Inferior parietal cortex (tissue), 1 donor: ENCODE measurements around the gene NANOGP8.
"Not testable (repeated sequence)": the region's sequence is repeated elsewhere in the genome, so short reads cannot be mapped to it uniquely, and the experiment has no call there.

Experiments used
- DNase-seq: peaks from one replicate; pipeline ENCODE4 v3.0.0-alpha.2; 2016; ENCODE audit errors: extremely low spot score

NANOGP8 gene

DNA sequence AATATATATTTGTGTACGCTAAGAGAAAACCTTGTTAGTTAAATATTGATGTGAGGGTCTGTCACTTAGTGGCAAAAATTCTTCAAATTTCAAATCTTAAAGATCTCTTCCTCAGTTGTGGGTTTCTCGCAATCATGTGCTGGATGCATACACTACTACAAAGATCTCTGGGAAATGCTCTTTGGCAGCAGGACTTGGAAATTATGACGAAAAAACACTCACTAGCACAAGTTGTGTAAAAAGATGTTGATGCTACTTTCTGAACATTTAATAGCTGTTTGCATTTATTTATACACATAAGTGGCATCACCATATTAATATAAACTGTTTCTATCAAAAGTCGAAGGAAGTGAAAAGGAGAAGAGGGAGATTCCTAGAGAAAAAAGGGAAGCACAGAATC lies 10.8 kb upstream of the NANOGP8 start:
- no peak for DNase-seq

GRCh38 chr15:35092846-35093245 lies 7.8 kb upstream of the NANOGP8 start:
- no peak for DNase-seq

GRCh38 chr15:35092311-35092710 lies 7.2 kb upstream of the NANOGP8 start:
- no peak for DNase-seq

DNA sequence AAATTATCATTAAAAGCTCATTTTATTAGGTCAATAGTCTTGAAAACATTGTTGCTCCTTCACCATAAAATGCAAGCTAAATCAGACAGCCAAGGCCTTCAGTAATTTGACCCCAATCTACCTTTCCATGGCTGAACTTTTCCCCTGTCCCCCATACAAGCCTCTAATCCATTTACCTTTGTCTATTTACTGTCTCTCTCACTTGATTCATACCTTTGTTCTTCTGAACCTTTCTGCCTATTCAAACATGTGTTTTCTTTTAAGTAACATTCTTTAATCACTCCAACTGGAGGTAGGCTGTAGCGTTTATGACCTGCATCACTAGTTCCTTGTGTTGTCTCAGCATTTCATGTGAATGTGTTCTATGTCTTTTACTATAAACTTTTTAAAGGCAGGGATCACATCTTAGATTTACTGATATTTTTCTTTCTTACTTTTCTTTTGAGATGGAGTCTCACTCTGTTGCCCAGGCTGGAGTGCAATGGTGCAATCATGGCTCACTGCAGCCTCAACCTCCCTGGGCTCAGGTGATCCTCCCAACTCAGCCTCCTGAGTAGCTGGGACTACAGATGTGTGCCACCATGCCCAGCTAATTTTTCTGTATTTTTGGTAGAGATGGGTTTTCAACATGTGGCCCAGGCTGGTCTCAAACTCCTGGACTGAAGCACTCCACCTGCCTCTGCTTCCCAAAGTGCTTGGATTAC lies 5.2 kb upstream of the NANOGP8 start:
- DNase-seq: no peak

DNA sequence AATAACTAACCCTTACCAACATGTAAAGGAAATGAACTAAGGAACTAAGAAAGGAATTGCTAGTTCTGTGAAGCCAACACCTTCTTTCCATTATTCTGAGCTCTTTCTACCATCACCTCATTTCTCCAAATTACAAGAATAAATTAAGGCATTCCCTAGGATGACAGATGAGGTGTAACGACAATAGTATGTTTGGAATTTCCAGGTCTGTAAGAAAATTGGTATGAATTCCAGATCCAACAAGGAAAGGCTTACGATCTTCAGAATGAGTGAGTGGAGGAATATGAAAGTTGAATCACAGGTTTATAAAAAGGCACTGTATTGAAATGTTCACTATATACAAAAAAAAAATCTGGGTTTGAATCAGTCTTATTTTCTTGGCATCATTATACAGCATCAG lies 4.5 kb upstream of the NANOGP8 start:
- DNase-seq: no peak

GRCh38 chr15:35088329-35088728 lies 3.2 kb upstream of the NANOGP8 start:
- DNase-seq: no peak

DNA sequence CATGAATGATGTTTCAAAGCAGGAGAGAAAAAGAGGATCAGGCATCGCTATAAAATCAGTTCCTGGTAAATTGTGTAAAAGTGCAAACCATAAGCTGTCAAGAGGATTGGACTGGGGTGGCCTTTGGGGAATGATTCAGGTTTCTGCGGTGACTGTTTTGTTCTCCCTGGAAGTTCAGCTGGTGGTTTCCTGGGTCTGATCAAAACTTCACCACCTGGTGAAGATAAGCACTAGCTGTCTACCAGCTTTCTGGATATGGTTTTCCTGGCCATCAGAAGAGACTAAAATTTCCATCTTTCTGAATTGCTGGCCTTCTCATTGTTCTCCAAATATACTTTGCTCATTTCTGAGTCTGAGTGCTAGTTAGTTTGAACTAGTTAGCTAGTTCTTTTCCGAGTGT lies 2.7 kb upstream of the NANOGP8 start:
- no peak for DNase-seq

GRCh38 chr15:35082371-35083348 lies 2.4 kb downstream of the NANOGP8 start:
- DNase-seq: not testable (repeated sequence)

DNA sequence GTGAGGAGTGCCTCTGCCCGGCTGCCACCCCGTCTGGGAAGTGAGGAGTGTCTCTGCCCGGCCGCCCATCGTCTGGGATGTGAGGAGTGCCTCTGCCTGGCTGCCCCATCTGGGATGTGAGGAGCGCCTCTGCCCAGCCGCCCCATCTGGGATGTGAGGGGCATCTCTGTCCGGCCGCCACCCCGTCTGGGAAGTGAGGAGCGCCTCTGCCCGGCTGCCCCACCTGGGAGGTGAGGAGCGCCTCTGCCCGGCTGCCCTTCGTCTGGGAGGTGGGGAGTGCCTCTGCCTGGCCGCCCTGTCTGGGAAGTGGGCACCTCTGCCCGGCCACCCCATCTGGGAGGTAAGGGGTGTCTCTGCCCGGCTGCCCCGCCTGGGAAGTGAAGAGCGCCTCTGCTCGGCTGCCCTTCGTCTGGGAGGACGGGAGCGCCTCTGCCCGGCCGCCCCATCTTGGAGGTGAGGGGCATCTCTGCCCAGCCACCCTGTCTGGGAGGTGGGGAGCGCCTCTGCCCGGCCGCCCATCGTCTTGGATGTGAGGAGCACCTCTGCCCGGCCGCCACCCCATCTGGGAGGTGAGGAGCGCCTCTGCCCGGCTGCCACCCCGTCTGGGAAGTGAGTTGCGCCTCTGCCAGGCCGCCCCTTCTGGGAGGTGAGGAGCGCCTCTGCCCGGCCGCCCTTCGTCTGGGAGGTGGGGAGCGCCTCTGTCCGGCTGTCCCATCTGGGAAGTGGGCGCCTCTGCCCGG lies 3.3 kb downstream of the NANOGP8 start:
- not testable (repeated sequence) for DNase-seq

DNA sequence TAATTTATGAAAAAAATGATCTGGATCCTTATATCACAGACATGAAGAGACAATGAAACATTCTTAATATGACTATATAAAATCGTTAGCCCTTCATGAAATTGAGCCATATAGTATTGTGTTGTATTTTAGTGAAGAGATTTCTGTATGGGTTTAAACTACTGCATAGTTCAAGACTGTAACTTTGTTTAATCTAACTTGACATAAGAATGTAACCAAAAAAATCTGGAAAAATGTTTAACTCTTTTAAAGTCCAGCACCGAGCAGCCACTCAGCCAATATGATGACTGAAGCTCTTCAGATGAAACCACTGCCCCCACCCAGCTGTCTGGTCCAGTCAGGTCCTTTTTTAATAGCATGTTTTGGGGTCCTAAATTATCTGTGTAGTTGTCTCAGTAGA lies 4.9 kb downstream of the NANOGP8 start:
- no peak for DNase-seq

- peak; percentile 75 for DNase-seq
These were observed 6.7 kb downstream of the NANOGP8 start for GRCh38 chr15:35078221-35078915.

GRCh38 chr15:35071106-35071505 lies 14.0 kb downstream of the NANOGP8 start:
- DNase-seq: no peak

GRCh38 chr15:35068846-35069475 lies 16.1 kb downstream of the NANOGP8 start:
- no peak for DNase-seq

DNA sequence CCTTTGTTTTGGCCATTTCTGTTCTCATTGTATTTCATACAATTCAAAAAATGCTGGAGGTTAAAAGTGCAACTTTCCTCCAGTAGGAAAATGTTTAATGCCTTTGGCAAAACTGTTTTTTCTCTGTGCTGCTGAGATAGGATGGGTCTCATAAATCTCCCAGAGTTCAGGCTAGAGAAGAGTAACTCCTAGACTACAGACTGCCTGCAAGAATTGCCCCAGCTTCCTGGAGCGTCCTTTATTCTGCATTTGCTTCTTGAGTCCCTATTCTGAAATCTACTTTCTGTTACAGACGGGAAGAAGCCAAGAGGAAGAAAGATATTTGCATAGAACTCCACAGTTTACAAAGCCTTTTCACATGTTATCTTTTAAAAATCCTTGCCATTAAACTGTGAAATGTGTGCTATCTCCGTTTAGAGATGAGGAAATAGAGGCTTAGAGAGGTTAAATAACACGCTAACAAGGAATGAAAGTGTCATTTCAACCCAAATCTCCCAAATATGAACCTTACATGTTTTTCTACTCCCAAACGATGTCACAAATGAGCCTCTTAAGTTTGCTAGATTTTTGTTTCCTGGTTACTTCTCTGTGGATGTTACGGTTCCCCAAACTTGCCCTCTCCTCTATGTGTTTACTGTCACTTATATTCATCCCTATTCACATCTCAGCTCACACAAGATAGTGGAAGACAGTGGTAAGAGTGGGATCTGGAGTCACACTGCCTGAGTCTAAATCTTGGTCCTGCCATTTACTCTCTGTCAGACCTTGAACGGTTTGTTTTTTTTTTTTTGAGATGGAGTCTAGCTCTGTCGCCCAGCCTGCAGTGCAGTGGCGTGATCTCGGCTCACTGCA lies 17.4 kb downstream of the NANOGP8 start:
- no peak for DNase-seq

- DNase-seq: no peak
These were observed 19.0 kb downstream of the NANOGP8 start for GRCh38 chr15:35066094-35066493.

DNA sequence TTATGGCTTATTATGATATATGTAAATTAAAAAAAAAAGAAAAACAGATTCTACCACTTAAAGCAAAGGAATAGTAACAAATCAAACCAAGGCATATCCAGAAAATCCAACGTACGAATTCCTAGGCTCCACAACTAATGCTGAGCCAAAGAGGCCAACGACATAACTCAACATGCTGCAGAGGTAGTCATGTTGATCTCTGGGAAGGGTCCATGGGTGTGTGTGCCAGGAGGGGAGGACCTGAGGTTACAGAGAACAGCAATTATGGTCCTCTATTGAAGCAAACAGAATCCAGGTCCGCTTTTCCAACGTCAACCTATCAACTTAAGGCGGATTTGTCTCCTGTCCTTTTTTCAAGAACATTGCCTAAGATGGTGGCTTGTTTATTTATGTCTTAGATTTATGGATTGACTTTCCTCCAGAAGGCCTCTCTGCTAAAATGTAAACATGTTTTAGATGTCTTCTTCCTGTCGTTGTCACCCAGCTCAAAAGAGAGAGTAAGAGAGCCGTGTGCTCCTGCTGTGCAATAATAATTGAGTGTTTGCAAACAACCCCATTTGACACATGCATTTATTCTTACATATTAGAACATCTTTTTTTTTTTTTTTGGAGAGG lies 20.4 kb downstream of the NANOGP8 start:
- no peak for DNase-seq

GRCh38 chr15:35062738-35063099 lies 22.4 kb downstream of the NANOGP8 start:
- no peak for DNase-seq

DNA sequence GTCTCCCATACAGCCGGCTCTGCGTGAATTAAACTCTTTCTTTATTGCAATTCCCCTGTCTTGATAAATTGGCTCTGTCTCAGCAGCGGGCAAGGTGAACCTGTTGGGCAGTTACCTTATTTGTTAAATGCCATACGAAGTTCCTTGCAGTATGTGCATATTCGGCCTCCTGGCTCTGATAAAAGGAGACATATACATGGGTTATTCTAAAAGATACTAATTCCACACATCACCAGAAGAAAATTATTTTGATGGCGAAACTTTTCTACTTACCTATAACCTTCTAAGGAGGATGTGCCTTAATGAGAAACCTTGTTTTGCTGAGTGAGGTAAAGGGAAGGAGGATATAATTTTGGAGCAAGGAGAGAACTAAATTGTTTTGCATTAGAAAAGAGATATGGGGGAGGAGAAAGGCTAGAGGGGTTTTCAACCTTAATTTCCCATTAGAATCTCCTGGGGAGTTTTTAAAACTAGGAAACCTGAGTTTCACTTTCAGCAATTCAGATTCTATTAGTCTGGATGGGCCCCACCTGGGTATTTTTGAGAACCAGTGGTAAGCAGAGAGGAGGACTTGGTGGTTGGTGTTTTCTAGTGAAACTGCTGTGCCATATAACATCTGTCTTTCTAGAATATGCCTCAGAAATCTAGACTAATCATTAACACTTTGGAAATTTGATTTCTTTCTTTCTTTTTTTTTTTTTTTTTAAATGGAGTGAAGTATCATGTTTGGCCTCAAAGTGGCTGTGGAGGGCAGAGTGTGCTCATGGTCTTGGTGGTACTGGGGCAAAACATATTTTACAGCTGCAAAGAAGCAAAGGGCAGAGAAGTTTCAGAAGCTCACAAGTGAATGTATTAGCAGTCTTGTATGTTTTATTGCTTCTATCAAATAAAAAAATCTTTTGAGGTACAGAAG lies 23.0 kb downstream of the NANOGP8 start:
- DNase-seq: no peak
